Measurements from ENCODE around the gene IGFBP2.

GRCh38 chr2:216710551-216711301, 77.5 kb downstream of the IGFBP2 start:
- TF ChIP-seq CTCF (IDR thresholded peaks at IDR 0.05; ENCODE audit: insufficient read depth, low read length, poor library complexity, severe bottlenecking) = no peak
- no peak for TF ChIP-seq EZH2phosphoT487 (conservative IDR thresholded peaks at IDR 0.05; ENCODE audit: low read length)
